Measurements from ENCODE around the gene PLEKHG5. TPM values are rescaled to one million over a fixed set of nuclear protein-coding genes. Genes with fewer than 3 reads are reported as not detected.
"Not testable (repeated sequence)": the region's sequence is repeated elsewhere in the genome, so short reads cannot be mapped to it uniquely, and the experiment has no call there.

PLEKHG5 gene
- total RNA-seq, 1 experiment from 2014 or later = not detected

DNA sequence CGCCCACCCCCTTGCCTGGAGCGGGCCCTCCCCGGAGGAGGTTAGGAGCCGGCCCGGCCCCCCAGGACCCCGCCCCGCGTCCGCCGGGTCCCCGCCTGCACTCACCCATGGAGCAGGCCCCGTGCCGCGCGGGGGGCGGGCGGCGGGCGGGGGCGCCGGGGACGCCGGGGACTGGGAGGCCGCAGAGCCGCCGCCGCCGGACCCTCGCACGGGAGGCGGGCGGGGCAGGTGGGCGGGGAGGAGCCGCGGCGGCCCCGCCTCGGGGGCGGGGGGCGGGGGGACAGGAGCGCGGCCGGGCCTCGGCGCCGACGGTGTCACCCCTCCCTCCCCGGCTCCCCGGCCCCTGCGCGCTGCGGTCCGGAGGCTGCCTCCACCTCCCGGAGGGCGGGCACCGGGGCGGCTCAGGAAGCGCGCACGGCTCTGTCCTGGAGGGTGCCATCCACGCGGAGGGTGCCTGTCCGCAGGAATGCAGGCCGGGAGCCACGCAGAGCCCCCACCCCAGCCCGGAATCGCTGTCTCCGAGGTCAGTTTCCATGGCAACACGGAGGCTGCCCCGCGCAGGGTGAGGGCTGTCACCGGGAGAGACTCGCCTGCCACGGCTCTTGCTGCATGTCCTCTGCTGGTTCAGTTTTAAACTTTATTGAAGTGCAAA lies 5.9 kb upstream of the PLEKHG5 start:
- no peak overlapping the region for H3K9ac ChIP-seq (ENCODE audit: low read length)
- H3K27me3 ChIP-seq (ENCODE audit: low read length) = no peaks in the 10 kb centered on the region
- H3K4me1 ChIP-seq (ENCODE audit: low read length) = no peaks in the 10 kb centered on the region
- no peaks in the 10 kb centered on the region for H3K36me3 ChIP-seq (ENCODE audit: insufficient read depth, low read length)
- H3K9me2 ChIP-seq (replicated peaks; ENCODE audit: insufficient read depth, low read length) = no peaks in the 10 kb centered on the region
- no peaks in the 10 kb centered on the region; the same call in 1 of the 2 replicates for H4K20me1 ChIP-seq (ENCODE audit: insufficient read depth, low read depth, low read length)
- no peak overlapping the region for H3K27ac ChIP-seq (ENCODE audit: low read length)
- H3K4me3 ChIP-seq (ENCODE audit: low read length) = no peak overlapping the region
- no peak for DNase-seq
- no peak overlapping the region for H2AFZ ChIP-seq (ENCODE audit: low read length)
- no peaks in the 10 kb centered on the region for H3K79me2 ChIP-seq (ENCODE audit: low read length)
- H3K9me3 ChIP-seq (ENCODE audit: low read length) = no peaks in the 10 kb centered on the region
- no peak overlapping the region for H3K4me2 ChIP-seq (ENCODE audit: low read depth, low read length, poor library complexity, severe bottlenecking)

DNA sequence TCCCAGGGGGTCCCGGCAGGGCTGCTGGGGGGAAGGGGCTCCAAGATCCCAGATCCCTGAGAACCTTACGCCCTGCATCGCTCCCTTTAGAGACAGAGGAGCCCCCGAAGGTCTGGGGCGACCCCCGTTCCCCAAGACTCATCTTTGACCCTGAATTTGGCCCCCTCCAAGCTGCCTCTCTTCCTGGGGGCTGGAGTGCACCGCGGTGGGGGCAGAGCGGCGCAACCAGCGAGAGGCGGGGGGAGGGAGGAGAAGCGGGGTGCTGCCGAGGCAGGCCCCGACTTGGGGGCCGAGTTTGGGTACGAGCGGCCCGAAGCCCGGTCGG lies 5.4 kb upstream of the PLEKHG5 start:
- H3K9me2 ChIP-seq (replicated peaks; ENCODE audit: insufficient read depth, low read length) = no peaks in the 10 kb centered on the region
- H3K4me2 ChIP-seq (ENCODE audit: low read depth, low read length, poor library complexity, severe bottlenecking) = no peak overlapping the region
- H3K27me3 ChIP-seq (ENCODE audit: low read length) = no peaks in the 10 kb centered on the region
- no peaks in the 10 kb centered on the region for H3K4me1 ChIP-seq (ENCODE audit: low read length)
- H3K4me3 ChIP-seq (ENCODE audit: low read length) = no peak overlapping the region
- no peak overlapping the region for H3K27ac ChIP-seq (ENCODE audit: low read length)
- no peaks in the 10 kb centered on the region; the same call in 1 of the 2 replicates for H4K20me1 ChIP-seq (ENCODE audit: insufficient read depth, low read depth, low read length)
- H3K9ac ChIP-seq (ENCODE audit: low read length) = no peak overlapping the region
- no peak overlapping the region for H2AFZ ChIP-seq (ENCODE audit: low read length)
- no peaks in the 10 kb centered on the region for H3K9me3 ChIP-seq (ENCODE audit: low read length)
- H3K79me2 ChIP-seq (ENCODE audit: low read length) = no peaks in the 10 kb centered on the region
- H3K36me3 ChIP-seq (ENCODE audit: insufficient read depth, low read length) = no peaks in the 10 kb centered on the region
- no peak for DNase-seq

DNA sequence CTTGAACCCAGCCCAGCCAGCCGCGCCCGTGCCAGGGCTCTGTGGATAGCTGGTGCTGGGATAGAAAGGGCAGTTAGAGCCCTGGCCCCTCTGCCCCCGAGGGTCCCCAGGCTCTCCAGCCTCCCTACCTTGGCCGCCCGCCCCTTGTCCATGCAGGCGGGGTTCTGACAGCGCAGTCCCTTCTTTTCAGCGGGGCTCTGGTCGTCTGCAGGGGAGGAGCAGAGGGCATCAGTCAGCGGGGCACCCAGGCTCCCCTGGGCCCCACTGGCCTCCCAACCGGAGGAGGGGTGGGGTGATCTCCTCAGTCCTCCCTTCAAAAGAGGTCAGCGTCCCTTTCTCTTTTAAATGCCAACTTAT lies 4.9 kb upstream of the PLEKHG5 start:
- H3K27ac ChIP-seq (ENCODE audit: low read length) = no peak overlapping the region
- no peak overlapping the region for H2AFZ ChIP-seq (ENCODE audit: low read length)
- H3K27me3 ChIP-seq (ENCODE audit: low read length) = no peaks in the 10 kb centered on the region
- H3K4me2 ChIP-seq (ENCODE audit: low read depth, low read length, poor library complexity, severe bottlenecking) = no peak overlapping the region
- no peak overlapping the region for H3K9ac ChIP-seq (ENCODE audit: low read length)
- DNase-seq = no peak
- H4K20me1 ChIP-seq (ENCODE audit: insufficient read depth, low read depth, low read length) = no peaks in the 10 kb centered on the region; the same call in 1 of the 2 replicates
- H3K9me2 ChIP-seq (replicated peaks; ENCODE audit: insufficient read depth, low read length) = no peaks in the 10 kb centered on the region
- no peak overlapping the region for H3K4me3 ChIP-seq (ENCODE audit: low read length)
- H3K4me1 ChIP-seq (ENCODE audit: low read length) = no peaks in the 10 kb centered on the region
- H3K36me3 ChIP-seq (ENCODE audit: insufficient read depth, low read length) = no peaks in the 10 kb centered on the region
- no peaks in the 10 kb centered on the region for H3K9me3 ChIP-seq (ENCODE audit: low read length)
- no peaks in the 10 kb centered on the region for H3K79me2 ChIP-seq (ENCODE audit: low read length)

DNA sequence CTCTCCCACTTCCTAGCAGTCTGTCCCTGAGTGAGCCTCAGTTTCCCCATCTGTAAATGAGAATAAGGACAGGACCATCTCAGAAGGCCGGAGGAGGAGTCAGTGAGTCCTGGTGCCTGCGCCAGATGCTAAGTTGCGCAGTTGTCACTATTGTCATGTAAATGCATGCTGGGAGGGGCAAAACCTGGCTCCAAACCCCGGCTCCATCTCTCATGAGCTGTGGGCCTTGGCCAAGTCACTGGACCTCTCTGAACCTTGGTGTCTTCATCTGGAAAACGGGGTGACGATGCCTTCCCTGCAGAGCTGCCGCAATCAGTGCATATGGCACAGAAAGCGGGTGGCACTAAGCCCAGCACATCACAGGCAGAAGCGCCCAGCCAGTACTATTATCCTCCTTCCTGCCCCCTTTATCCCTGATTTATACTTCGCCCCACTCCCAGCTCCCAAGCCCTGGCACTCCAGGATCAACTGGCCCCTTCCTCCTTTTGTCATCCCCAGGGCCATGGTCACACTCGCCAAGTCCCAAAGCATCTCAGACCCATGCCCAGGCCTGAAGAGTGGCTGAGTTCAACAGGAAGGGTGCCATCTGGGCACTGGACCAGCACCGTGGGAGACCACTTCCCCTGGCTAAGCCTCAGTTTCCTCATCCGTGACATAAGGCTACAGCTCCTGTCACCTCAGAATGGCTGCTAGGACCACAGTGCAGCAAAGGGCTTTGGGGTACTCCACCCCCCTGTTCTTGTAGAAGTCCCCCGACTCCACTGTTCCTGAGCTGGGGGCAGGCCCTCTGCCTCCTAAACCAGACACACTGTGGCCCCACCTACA lies 4.3 kb upstream of the PLEKHG5 start:
- no peak for DNase-seq
- Histone ChIP-seq H3K27ac (ENCODE audit: low read length) (no peak overlapping the region), H3K4me2 (ENCODE audit: low read depth, low read length, poor library complexity, severe bottlenecking) (no peak overlapping the region), H3K4me1 (ENCODE audit: low read length) (peaks cover under 1% of the 10 kb centered on the region; the same call in 1 of the 2 replicates), H3K9me3 (ENCODE audit: low read length) (no peaks in the 10 kb centered on the region), H4K20me1 (ENCODE audit: insufficient read depth, low read depth, low read length) (no peaks in the 10 kb centered on the region; the same call in 1 of the 2 replicates), H3K36me3 (ENCODE audit: insufficient read depth, low read length) (no peaks in the 10 kb centered on the region), H3K4me3 (ENCODE audit: low read length) (no peak overlapping the region), H3K9me2 (replicated peaks; ENCODE audit: insufficient read depth, low read length) (no peaks in the 10 kb centered on the region), H3K79me2 (ENCODE audit: low read length) (no peaks in the 10 kb centered on the region), H2AFZ (ENCODE audit: low read length) (no peak overlapping the region), H3K9ac (ENCODE audit: low read length) (no peak overlapping the region), H3K27me3 (ENCODE audit: low read length) (no peaks in the 10 kb centered on the region)

DNA sequence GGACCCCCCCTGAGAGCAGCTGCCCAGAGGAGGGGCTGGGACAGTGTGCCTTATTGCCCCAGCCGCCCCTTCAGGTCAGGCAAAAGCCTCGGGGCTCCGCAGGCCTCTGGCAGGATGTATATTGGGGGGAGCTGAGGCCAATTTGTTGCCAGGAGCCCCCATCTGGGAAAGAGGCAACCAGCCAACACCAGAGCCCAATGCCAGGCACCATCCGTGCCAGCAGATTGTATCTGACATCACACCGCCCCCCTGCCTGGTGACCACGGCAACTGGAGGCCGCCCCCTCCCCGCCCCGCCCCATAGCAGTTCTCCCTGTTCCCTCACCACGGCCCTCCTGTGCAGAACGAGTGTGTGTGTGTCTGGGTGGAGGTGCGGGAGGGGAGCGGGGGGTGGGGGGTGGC lies 3.6 kb upstream of the PLEKHG5 start:
- DNase-seq = no peak
- Histone ChIP-seq H3K27me3 (ENCODE audit: low read length) (no peaks in the 10 kb centered on the region), H3K9me2 (replicated peaks; ENCODE audit: insufficient read depth, low read length) (no peaks in the 10 kb centered on the region), H3K4me2 (ENCODE audit: low read depth, low read length, poor library complexity, severe bottlenecking) (no peak overlapping the region), H3K4me1 (ENCODE audit: low read length) (peaks cover 8% of the 10 kb centered on the region), H3K4me3 (ENCODE audit: low read length) (no peak overlapping the region), H3K27ac (ENCODE audit: low read length) (no peak overlapping the region), H2AFZ (ENCODE audit: low read length) (no peak overlapping the region), H3K9me3 (ENCODE audit: low read length) (no peaks in the 10 kb centered on the region), H4K20me1 (ENCODE audit: insufficient read depth, low read depth, low read length) (no peaks in the 10 kb centered on the region; the same call in 1 of the 2 replicates), H3K36me3 (ENCODE audit: insufficient read depth, low read length) (no peaks in the 10 kb centered on the region), H3K9ac (ENCODE audit: low read length) (no peak overlapping the region), H3K79me2 (ENCODE audit: low read length) (no peaks in the 10 kb centered on the region)

DNA sequence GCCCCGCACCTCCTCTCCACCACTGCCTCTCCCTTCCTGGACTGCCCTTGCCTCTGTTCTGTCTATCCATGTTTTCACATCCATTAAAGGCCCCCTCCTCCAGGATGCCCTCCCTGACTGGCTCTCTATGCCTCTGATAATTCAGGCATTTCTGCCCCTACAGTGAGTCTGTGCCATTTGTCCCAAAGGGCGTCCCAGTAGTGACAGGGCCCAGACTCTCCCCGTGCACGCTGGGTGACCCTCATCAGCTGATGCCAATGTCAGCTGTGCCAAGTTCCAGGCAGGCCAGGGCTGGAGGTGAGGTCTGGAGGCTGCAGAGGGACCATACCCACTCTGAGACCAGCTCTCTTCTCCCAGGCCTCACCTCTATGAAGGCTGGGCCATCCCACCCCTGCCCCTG lies 3.2 kb upstream of the PLEKHG5 start:
- DNase-seq = no peak
- Histone ChIP-seq H2AFZ (ENCODE audit: low read length) (no peak overlapping the region), H3K4me1 (ENCODE audit: low read length) (peaks cover 10% of the 10 kb centered on the region)

DNA sequence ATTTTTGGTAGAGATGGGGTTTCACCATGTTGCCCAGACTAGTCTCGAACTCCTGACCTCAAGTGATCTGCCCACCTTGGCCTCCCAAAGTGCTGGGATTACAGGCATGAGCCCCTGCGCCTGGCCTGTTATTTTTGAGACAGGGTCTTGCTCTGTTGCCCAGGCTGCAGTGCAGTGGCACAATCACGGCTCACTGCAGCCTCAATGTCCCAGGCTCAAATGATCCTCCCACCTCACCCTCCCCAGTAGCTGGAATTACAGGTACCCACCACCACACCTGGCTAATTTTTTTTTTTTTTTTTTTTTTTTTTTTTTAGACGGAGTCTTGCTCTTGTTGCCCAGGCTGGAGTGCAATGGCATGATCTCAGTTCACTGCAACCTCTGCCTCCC lies 2.4 kb upstream of the PLEKHG5 start:
- not testable (repeated sequence) for DNase-seq

More for the DNA sequence above, 3.2 kb upstream of the PLEKHG5 start:
- Histone ChIP-seq H3K79me2 (ENCODE audit: low read length) (no peaks in the 10 kb centered on the region), H3K9ac (ENCODE audit: low read length) (no peak overlapping the region), H3K9me3 (ENCODE audit: low read length) (no peaks in the 10 kb centered on the region), H4K20me1 (ENCODE audit: insufficient read depth, low read depth, low read length) (no peaks in the 10 kb centered on the region; the same call in 1 of the 2 replicates), H3K36me3 (ENCODE audit: insufficient read depth, low read length) (no peaks in the 10 kb centered on the region), H3K9me2 (replicated peaks; ENCODE audit: insufficient read depth, low read length) (no peaks in the 10 kb centered on the region), H3K27ac (ENCODE audit: low read length) (no peak overlapping the region), H3K27me3 (ENCODE audit: low read length) (no peaks in the 10 kb centered on the region), H3K4me3 (ENCODE audit: low read length) (no peak overlapping the region), H3K4me2 (ENCODE audit: low read depth, low read length, poor library complexity, severe bottlenecking) (no peak overlapping the region)

DNA sequence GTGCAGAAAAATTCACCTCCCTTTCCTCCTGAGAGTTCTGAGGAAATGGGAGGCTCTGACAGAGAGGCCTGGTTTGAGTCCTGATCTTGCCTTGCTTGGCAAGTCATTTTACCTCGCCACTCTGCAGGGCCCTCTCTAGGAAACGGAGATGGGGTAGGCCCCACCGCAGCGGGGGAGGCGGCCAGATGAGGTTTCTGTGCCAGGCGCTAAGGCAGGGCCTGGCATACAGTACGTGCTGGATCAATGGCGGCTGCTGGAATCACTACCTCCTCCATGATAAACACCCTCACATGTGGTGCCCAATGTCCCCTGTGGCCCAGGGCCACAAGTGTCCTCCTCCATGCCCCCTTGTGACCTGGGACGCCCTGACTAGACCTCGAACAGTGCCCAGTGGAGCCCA lies 499 bp upstream of the PLEKHG5 start:
- Histone ChIP-seq H3K4me2 (ENCODE audit: low read depth, low read length, poor library complexity, severe bottlenecking) (no peak overlapping the region), H3K9ac (ENCODE audit: low read length) (no peak overlapping the region), H3K4me3 (ENCODE audit: low read length) (no peak overlapping the region)

More for the DNA sequence above, 2.4 kb upstream of the PLEKHG5 start:
- not testable (repeated sequence) for H3K4me3 ChIP-seq (ENCODE audit: low read length); H3K4me1 ChIP-seq (ENCODE audit: low read length); H3K27me3 ChIP-seq (ENCODE audit: low read length); H3K9me2 ChIP-seq (replicated peaks; ENCODE audit: insufficient read depth, low read length); H3K36me3 ChIP-seq (ENCODE audit: insufficient read depth, low read length); H2AFZ ChIP-seq (ENCODE audit: low read length); H3K4me2 ChIP-seq (ENCODE audit: low read depth, low read length, poor library complexity, severe bottlenecking); H3K9ac ChIP-seq (ENCODE audit: low read length); H3K79me2 ChIP-seq (ENCODE audit: low read length); H4K20me1 ChIP-seq (ENCODE audit: insufficient read depth, low read depth, low read length); H3K9me3 ChIP-seq (ENCODE audit: low read length); H3K27ac ChIP-seq (ENCODE audit: low read length)

More for the DNA sequence above, 499 bp upstream of the PLEKHG5 start:
- no peaks in the 10 kb centered on the region for H3K79me2 ChIP-seq (ENCODE audit: low read length)
- no peak overlapping the region for H2AFZ ChIP-seq (ENCODE audit: low read length)
- H3K9me2 ChIP-seq (replicated peaks; ENCODE audit: insufficient read depth, low read length) = no peaks in the 10 kb centered on the region
- no peaks in the 10 kb centered on the region for H3K36me3 ChIP-seq (ENCODE audit: insufficient read depth, low read length)
- DNase-seq = no peak
- H3K4me1 ChIP-seq (ENCODE audit: low read length) = peaks cover 10% of the 10 kb centered on the region
- no peaks in the 10 kb centered on the region for H3K27me3 ChIP-seq (ENCODE audit: low read length)
- no peaks in the 10 kb centered on the region; the same call in 1 of the 2 replicates for H4K20me1 ChIP-seq (ENCODE audit: insufficient read depth, low read depth, low read length)
- no peak overlapping the region for H3K27ac ChIP-seq (ENCODE audit: low read length)
- H3K9me3 ChIP-seq (ENCODE audit: low read length) = no peaks in the 10 kb centered on the region

Data from Karpas-422 (cell line).